Measurements from ENCODE around the gene SLC30A2.
"Not testable (repeated sequence)": the region's sequence is repeated elsewhere in the genome, so short reads cannot be mapped to it uniquely, and the experiment has no call there.

Gene SLC30A2, protein sequence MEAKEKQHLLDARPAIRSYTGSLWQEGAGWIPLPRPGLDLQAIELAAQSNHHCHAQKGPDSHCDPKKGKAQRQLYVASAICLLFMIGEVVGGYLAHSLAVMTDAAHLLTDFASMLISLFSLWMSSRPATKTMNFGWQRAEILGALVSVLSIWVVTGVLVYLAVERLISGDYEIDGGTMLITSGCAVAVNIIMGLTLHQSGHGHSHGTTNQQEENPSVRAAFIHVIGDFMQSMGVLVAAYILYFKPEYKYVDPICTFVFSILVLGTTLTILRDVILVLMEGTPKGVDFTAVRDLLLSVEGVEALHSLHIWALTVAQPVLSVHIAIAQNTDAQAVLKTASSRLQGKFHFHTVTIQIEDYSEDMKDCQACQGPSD

DNA sequence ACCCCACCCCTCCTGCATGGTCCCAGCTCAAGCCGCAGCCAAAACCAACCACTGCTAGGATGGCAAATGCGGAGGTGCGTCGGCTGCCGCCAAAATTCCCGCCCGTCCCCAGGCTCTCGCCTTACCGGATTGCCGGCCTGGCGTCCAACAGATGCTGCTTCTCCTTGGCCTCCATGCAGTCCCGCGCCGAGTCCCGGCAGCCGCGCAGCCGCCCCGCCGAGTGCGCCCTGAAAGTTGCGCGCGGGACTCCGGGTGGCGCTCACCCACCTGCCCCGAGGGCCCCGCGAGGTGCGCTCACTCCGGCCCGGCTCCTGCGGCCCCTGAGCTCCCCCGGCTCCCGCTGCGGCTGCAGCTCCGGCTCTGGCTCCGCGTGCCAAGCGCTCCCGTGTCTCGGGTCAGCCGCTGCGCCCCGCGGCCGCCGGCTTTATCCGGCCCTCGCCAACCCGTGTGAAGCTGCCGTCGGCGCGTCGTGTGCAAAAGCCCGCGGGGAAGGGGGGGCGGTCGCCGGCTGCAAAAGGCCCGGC, at the start of gene SLC30A2:
Gene SLC30A2 (minus strand): TSS at position 397 of the 524 bp plus-strand sequence. CDS start 222 bp downstream, at position 175.
- H3K4me3 ChIP-seq (replicated peaks; ENCODE audit: low read depth, low read length), result no peak within 1 kb of the TSS
- TF ChIP-seq, protein P1, sequence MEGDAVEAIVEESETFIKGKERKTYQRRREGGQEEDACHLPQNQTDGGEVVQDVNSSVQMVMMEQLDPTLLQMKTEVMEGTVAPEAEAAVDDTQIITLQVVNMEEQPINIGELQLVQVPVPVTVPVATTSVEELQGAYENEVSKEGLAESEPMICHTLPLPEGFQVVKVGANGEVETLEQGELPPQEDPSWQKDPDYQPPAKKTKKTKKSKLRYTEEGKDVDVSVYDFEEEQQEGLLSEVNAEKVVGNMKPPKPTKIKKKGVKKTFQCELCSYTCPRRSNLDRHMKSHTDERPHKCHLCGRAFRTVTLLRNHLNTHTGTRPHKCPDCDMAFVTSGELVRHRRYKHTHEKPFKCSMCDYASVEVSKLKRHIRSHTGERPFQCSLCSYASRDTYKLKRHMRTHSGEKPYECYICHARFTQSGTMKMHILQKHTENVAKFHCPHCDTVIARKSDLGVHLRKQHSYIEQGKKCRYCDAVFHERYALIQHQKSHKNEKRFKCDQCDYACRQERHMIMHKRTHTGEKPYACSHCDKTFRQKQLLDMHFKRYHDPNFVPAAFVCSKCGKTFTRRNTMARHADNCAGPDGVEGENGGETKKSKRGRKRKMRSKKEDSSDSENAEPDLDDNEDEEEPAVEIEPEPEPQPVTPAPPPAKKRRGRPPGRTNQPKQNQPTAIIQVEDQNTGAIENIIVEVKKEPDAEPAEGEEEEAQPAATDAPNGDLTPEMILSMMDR (IDR thresholded peaks at IDR 0.05; ENCODE audit: low read depth, low read length, missing control alignments), result no peak
- DNase-seq (ENCODE audit: extremely low read depth, low read depth), result no peak

DNA sequence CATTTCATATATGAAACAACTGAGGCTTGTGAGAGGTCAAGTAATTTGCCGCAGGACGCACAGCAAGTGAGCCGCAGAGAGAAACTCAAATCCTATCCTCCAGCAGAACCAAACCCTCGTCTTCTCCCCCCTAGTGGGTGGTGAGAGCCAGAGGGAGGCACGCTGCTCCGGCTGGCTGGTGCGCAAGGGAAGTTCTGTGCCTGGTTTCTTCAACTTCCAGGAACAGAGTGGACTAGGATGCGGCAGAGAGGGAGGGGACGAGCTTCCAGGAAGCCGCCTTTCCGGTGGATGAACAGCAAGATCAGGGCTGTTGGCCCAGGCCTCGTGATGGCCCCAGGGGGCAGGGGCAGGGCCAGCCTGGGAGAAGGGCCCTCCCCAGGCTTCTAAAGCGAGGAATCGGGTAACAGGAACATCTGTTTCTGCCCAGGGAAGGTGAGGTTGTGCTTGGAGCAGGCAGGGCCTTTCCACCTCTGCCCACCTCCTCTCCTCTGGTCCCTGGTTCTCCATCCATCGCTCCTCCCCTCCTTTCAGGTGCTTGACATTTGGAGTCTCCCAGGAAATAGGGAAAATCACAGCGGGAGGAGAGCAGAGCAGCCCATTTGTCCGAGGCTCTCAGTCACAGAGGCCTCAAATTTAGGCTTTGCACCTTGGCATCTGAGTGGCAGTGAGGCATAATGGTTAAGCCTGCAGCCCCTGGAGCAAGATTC, 48.9 kb upstream of the SLC30A2 start:
- no peak overlapping the region for H3K4me3 ChIP-seq (replicated peaks; ENCODE audit: low read depth, low read length)
- TF ChIP-seq, protein P1 (IDR thresholded peaks at IDR 0.05; ENCODE audit: low read depth, low read length, missing control alignments), result no peak
- DNase-seq (ENCODE audit: extremely low read depth, low read depth), result no peak

- no peak overlapping the region for H3K4me3 ChIP-seq (replicated peaks; ENCODE audit: low read depth, low read length)
- TF ChIP-seq, protein P1 (IDR thresholded peaks at IDR 0.05; ENCODE audit: low read depth, low read length, missing control alignments), result no peak
- no peak for DNase-seq (ENCODE audit: extremely low read depth, low read depth)
These were observed 48.3 kb upstream of the SLC30A2 start for GRCh38 chr1:26094076-26094669.

DNA sequence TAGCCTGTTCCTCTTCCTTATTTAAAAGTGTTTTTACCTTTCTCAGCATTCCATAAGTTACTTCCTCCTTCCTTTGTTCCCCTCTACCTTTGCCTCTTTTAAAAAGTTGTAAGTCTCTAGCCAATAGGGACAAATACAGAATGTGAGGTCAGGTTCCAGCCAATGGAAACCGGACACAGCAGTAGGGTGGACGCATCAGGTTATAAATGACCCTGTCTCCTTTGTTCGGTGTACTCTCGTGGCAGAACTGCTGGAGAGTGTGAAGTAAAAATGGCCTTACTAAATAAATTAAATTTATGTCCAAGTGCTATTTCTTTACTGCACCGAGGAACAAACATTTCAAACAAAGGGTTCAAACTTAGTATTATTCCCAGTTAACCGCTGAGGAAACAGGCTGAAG, 47.7 kb upstream of the SLC30A2 start:
- H3K4me3 ChIP-seq (replicated peaks; ENCODE audit: low read depth, low read length); DNase-seq (ENCODE audit: extremely low read depth, low read depth): not testable (repeated sequence)

GRCh38 chr1:26092422-26092821, 46.5 kb upstream of the SLC30A2 start:
- DNase-seq (ENCODE audit: extremely low read depth, low read depth), result no peak
- H3K4me3 ChIP-seq (replicated peaks; ENCODE audit: low read depth, low read length), result no peak overlapping the region
- TF ChIP-seq, protein P1 (IDR thresholded peaks at IDR 0.05; ENCODE audit: low read depth, low read length, missing control alignments), result no peak

DNA sequence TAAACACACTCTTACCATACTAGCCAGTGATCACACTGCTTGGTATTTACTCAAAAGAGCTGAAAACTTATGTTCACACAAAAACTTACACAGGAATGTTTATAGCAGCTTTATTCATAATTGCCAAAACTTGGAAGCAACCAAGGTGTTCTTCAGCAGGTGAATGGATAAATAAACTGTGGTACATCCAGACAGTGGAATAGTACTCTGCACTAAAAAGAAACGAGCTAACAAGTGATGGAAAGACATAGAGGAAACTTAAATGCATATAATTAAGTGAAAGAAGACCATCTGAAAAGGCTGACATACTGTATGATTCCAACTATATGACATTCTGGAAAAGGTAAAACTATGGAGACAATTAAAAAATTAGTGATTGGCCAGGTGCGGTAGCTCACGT, 45.0 kb upstream of the SLC30A2 start:
- H3K4me3 ChIP-seq (replicated peaks; ENCODE audit: low read depth, low read length), result no peak overlapping the region
- no peak for DNase-seq (ENCODE audit: extremely low read depth, low read depth)
- TF ChIP-seq, protein P1 (IDR thresholded peaks at IDR 0.05; ENCODE audit: low read depth, low read length, missing control alignments), result no peak

DNA sequence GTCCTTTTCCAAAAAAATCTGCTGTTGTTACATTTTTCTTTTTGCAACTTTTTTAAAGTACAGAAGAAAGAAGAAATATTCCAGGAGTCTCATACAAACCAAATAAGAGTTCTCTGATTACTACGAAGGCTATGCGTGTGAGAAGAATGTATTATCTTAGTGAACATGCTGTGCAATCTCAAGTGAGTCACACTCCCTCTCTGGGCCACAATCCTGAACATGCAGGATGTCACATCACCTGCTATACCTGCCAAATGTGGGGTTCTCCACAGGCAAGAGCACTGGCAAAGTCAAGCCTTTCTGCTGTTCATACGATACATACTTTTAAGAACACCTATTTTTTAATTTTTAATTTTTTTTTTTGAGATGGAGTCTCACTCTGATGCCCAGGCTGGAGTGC, 43.2 kb upstream of the SLC30A2 start:
- no peak for DNase-seq (ENCODE audit: extremely low read depth, low read depth)
- TF ChIP-seq, protein P1 (IDR thresholded peaks at IDR 0.05; ENCODE audit: low read depth, low read length, missing control alignments), result no peak
- H3K4me3 ChIP-seq (replicated peaks; ENCODE audit: low read depth, low read length), result no peak overlapping the region
